Measurements from ENCODE around the gene ERP29. TPM values are rescaled to one million over a fixed set of nuclear protein-coding genes. Genes with fewer than 3 reads are reported as not detected.

The ERP29 gene
- total RNA-seq, 3 donors from 2014 or later (not counting 1 experiment from before 2014, with no cell fraction given): 51.6 to 74.9 (median 57.8) TPM

GRCh38 chr12:112010415-112011344 is 2.5 kb upstream of the ERP29 start:
- Histone ChIP-seq H3K4me1 (ENCODE audit: control insufficient read depth, insufficient read depth, low read length) (peaks cover 40% of the 10 kb centered on the region), H3K27me3 (ENCODE audit: control insufficient read depth, insufficient read depth, low read length) (no peaks in the 10 kb centered on the region), H3K9me3 (ENCODE audit: control insufficient read depth, insufficient read depth, low read length) (no peaks in the 10 kb centered on the region), H3K27ac (ENCODE audit: low read length) (no peak overlapping the region), H3K36me3 (ENCODE audit: control insufficient read depth, insufficient read depth, low read length) (peaks cover 1% of the 10 kb centered on the region), H3K4me3 (ENCODE audit: low read length) (no peak overlapping the region)
- 96% methylated on average over 8 of the region's 8 CpGs for WGBS (ENCODE audit: insufficient coverage)
- ATAC-seq: no peak
- Mint-ChIP-seq H3K27me3 (ENCODE audit: low read depth in 2 of 2) (no peaks in the 10 kb centered on the region), H3K4me1 (peaks cover 29 to 40% of the 10 kb centered on the region in 2 donors), H3K36me3 (no peaks in the 10 kb centered on the region), H3K4me3 (peak overlapping the region; percentile 25), H3K27ac (peak overlapping the region in 1 of 2 donors; percentile 93), H3K9me3 (no peaks in the 10 kb centered on the region)
- no peak for DNase-seq
- no peak for TF ChIP-seq CTCF (IDR thresholded peaks at IDR 0.05)
- intact Hi-C loops (cut with micrococcal nuclease): loop anchor here (10.0 kb wide), 1 partner anchor 114 kb away; the partner anchor contains the start of gene TRAFD1

- Histone ChIP-seq H3K4me3 (ENCODE audit: low read length) (peak overlapping the region; percentile 74), H3K27ac (ENCODE audit: low read length) (peak overlapping the region; percentile 93), H3K4me1 (ENCODE audit: control insufficient read depth, insufficient read depth, low read length) (peaks cover 40% of the 10 kb centered on the region), H3K36me3 (ENCODE audit: control insufficient read depth, insufficient read depth, low read length) (peaks cover 9% of the 10 kb centered on the region), H3K9me3 (ENCODE audit: control insufficient read depth, insufficient read depth, low read length) (no peaks in the 10 kb centered on the region), H3K27me3 (ENCODE audit: control insufficient read depth, insufficient read depth, low read length) (no peaks in the 10 kb centered on the region)
- Mint-ChIP-seq H3K4me3 (peak overlapping the region; percentile 86), H3K4me1 (peaks cover 38 to 48% of the 10 kb centered on the region in 2 donors), H3K36me3 (no peaks in the 10 kb centered on the region), H3K27ac (peak overlapping the region; percentile 93 to 96), H3K9me3 (no peaks in the 10 kb centered on the region), H3K27me3 (ENCODE audit: low read depth in 2 of 2) (no peaks in the 10 kb centered on the region)
- 93% methylated on average over 8 of the region's 8 CpGs for WGBS (ENCODE audit: insufficient coverage)
- DNase-seq (no peak), ATAC-seq (no peak)
- TF ChIP-seq CTCF (IDR thresholded peaks at IDR 0.05): no peak
- intact Hi-C loops (cut with micrococcal nuclease): loop anchor here (10.0 kb wide), 1 partner anchor 113 kb away; the partner anchor contains the start of gene TRAFD1
Measured at GRCh38 chr12:112011685-112012084, 1.5 kb upstream of the ERP29 start.

GRCh38 chr12:112013601-112014402 is 576 bp downstream of the ERP29 start:
- Histone ChIP-seq H3K27me3 (ENCODE audit: control insufficient read depth, insufficient read depth, low read length) (no peaks in the 10 kb centered on the region), H3K9me3 (ENCODE audit: control insufficient read depth, insufficient read depth, low read length) (no peaks in the 10 kb centered on the region), H3K4me1 (ENCODE audit: control insufficient read depth, insufficient read depth, low read length) (peaks cover 40% of the 10 kb centered on the region), H3K4me3 (ENCODE audit: low read length) (peak overlapping the region; percentile 66), H3K36me3 (ENCODE audit: control insufficient read depth, insufficient read depth, low read length) (peaks cover 16% of the 10 kb centered on the region), H3K27ac (ENCODE audit: low read length) (peak overlapping the region; percentile 77)
- Mint-ChIP-seq H3K27me3 (ENCODE audit: low read depth in 2 of 2) (no peaks in the 10 kb centered on the region), H3K27ac (peak overlapping the region; percentile 93 to 96), H3K4me3 (peak overlapping the region; percentile 86), H3K36me3 (no peaks in the 10 kb centered on the region), H3K9me3 (no peaks in the 10 kb centered on the region), H3K4me1 (peaks cover 47 to 63% of the 10 kb centered on the region in 2 donors)
- WGBS (ENCODE audit: insufficient coverage): 2% methylated on average over 54 of the region's 54 CpGs
- TF ChIP-seq CTCF (IDR thresholded peaks at IDR 0.05): no peak
- DNase-seq (peak; percentile 34 to 86), ATAC-seq (peak in 2 of 3 donors; percentile 0 to 5)
- intact Hi-C loops (cut with micrococcal nuclease): loop anchor here (1.0 to 10.0 kb wide), 2 partner anchors 69 to 111 kb away; partner anchors contain the start of gene TRAFD1

All from natural killer cell (primary cell).